H9 (cell line): ENCODE measurements around the gene ZRANB1. TPM values are rescaled to one million over a fixed set of nuclear protein-coding genes. Genes with fewer than 3 reads are reported as not detected.

Source experiments
- DNase-seq: peaks from one replicate; pipeline ENCODE4 v3.0.0-alpha.2; 2017
- H2AFZ ChIP-seq: one replicate; pipeline ENCODE4 v1.6.1; 2013; ENCODE audit warnings: mild to moderate bottlenecking, low read length, control low read depth, moderate library complexity
- H2AK5ac ChIP-seq: 2 replicates; pipeline ENCODE4 v1.6.1; 2013; ENCODE audit warnings: low read length, control low read depth, mixed read lengths; ENCODE audit not compliant: insufficient read length
- H2BK120ac ChIP-seq: one replicate; pipeline ENCODE4 v1.6.1; 2013; ENCODE audit warnings: low read depth, mild to moderate bottlenecking, low read length, control low read depth, inconsistent platforms; ENCODE audit not compliant: poor library complexity, severe bottlenecking
- H2BK12ac ChIP-seq: 2 replicates; pipeline ENCODE4 v1.6.1; 2013; ENCODE audit warnings: low read length, control low read depth, mixed read lengths, low read depth; ENCODE audit not compliant: insufficient read length
- H2BK15ac ChIP-seq: 2 replicates; pipeline ENCODE4 v1.6.1; 2013; ENCODE audit warnings: low read depth, low read length, control low read depth
- H2BK20ac ChIP-seq: one replicate; pipeline ENCODE4 v1.6.1; 2013; ENCODE audit warnings: low read depth, mild to moderate bottlenecking, low read length, control low read depth, inconsistent platforms; ENCODE audit not compliant: poor library complexity, severe bottlenecking
- H2BK5ac ChIP-seq: 2 replicates; pipeline ENCODE4 v1.6.1; 2013; ENCODE audit warnings: low read length, control low read depth, mixed read lengths; ENCODE audit not compliant: insufficient read length
- H3K14ac ChIP-seq: 2 replicates; pipeline ENCODE4 v1.6.1; 2013; ENCODE audit warnings: low read length, control low read depth; ENCODE audit not compliant: insufficient read depth
- H3K18ac ChIP-seq: 2 replicates; pipeline ENCODE4 v1.6.1; 2013; ENCODE audit warnings: low read depth, mild to moderate bottlenecking, mixed read lengths, low read length, control low read depth; ENCODE audit not compliant: insufficient read length
- H3K23ac ChIP-seq: 2 replicates; pipeline ENCODE4 v1.6.1; 2013; ENCODE audit warnings: low read length, control low read depth, mixed read lengths, low read depth; ENCODE audit not compliant: insufficient read length
- H3K23me2 ChIP-seq: 2 replicates; pipeline ENCODE4 v1.6.1; 2013; ENCODE audit warnings: low read depth, mild to moderate bottlenecking, mixed read lengths, low read length, control low read depth; ENCODE audit not compliant: insufficient read length, poor library complexity, severe bottlenecking
- H3K27ac ChIP-seq: 2 replicates; pipeline ENCODE4 v1.5.1; 2013; ENCODE audit warnings: low read length, control low read depth, mixed read lengths, low read depth; ENCODE audit not compliant: insufficient read length
- H3K27me3 ChIP-seq: 2 replicates; pipeline ENCODE4 v1.6.1; 2013; ENCODE audit warnings: low read length, control low read depth, inconsistent platforms; ENCODE audit not compliant: insufficient read depth
- H3K4ac ChIP-seq: 2 replicates; pipeline ENCODE4 v1.6.1; 2013; ENCODE audit warnings: low read depth, mild to moderate bottlenecking, control low read depth, inconsistent platforms, low read length, moderate library complexity
- H3K4me1 ChIP-seq: 2 replicates; pipeline ENCODE4 v1.6.1; 2013; ENCODE audit warnings: low read length, control low read depth, inconsistent platforms; ENCODE audit not compliant: insufficient read depth
- H3K4me2 ChIP-seq: 2 replicates; pipeline ENCODE4 v1.6.1; 2013; ENCODE audit warnings: low read length, control low read depth, mixed read lengths; ENCODE audit not compliant: insufficient read length, insufficient read depth
- H3K56ac ChIP-seq: 2 replicates; pipeline ENCODE4 v1.6.1; 2013; ENCODE audit warnings: low read depth, mild to moderate bottlenecking, mixed read lengths, low read length, control low read depth; ENCODE audit not compliant: insufficient read length
- H3K79me1 ChIP-seq: 2 replicates; pipeline ENCODE4 v1.6.1; 2013; ENCODE audit warnings: low read depth, mild to moderate bottlenecking, moderate library complexity, low read length, control low read depth, inconsistent platforms; ENCODE audit not compliant: insufficient read depth, poor library complexity, severe bottlenecking
- H3K79me2 ChIP-seq: 2 replicates; pipeline ENCODE4 v1.6.1; 2013; ENCODE audit warnings: low read length, control low read depth, inconsistent platforms; ENCODE audit not compliant: insufficient read depth
- H3K9ac ChIP-seq: 2 replicates; pipeline ENCODE4 v1.6.1; 2013; ENCODE audit warnings: low read length, control low read depth, mixed read lengths; ENCODE audit not compliant: insufficient read length; ENCODE audit errors: extremely low read depth
- H3K9me3 ChIP-seq: one replicate; pipeline ENCODE4 v1.6.1; 2013; ENCODE audit warnings: low read depth, low read length, inconsistent platforms; ENCODE audit not compliant: control insufficient read depth
- H3T11ph ChIP-seq: one replicate; pipeline ENCODE4 v1.6.1; 2013; ENCODE audit warnings: mild to moderate bottlenecking, low read length, control low read depth, inconsistent platforms
- H4K20me1 ChIP-seq: one replicate; pipeline ENCODE4 v1.6.1; 2013; ENCODE audit not compliant: control insufficient read depth, insufficient read length, insufficient read depth
- H4K5ac ChIP-seq: 2 replicates; pipeline ENCODE4 v1.6.1; 2013; ENCODE audit warnings: low read depth, mild to moderate bottlenecking, mixed read lengths, low read length, control low read depth; ENCODE audit not compliant: insufficient read length
- H4K8ac ChIP-seq: replicated peaks from 2 replicates; pipeline ENCODE4 v1.6.1; 2013; ENCODE audit warnings: low read length, control low read depth, mixed read lengths, low read depth; ENCODE audit not compliant: insufficient read length
- H4K91ac ChIP-seq: 2 replicates; pipeline ENCODE4 v1.6.1; 2013; ENCODE audit warnings: low read depth, mild to moderate bottlenecking, moderate library complexity, mixed read lengths, low read length, control low read depth; ENCODE audit not compliant: insufficient read length
- H3K27ac Mint-ChIP-seq, 3 experiments: 2 replicates in 2 of 3; 3 replicates in 1 of 3; pipeline ENCODE4 v1.8.0; 2020 to 2021; ENCODE audit warnings: mixed read lengths in 3 of 3, mild to moderate bottlenecking in 1 of 3, moderate library complexity in 1 of 3
- H3K27me3 Mint-ChIP-seq: 2 replicates; pipeline ENCODE4 v1.8.0; 2021; ENCODE audit warnings: low read depth, mild to moderate bottlenecking, moderate library complexity, mixed read lengths
- H3K36me3 Mint-ChIP-seq, 3 experiments: 2 replicates in 2 of 3; 3 replicates in 1 of 3; pipeline ENCODE4 v1.8.0; 2020 to 2021; ENCODE audit warnings: low read depth in 3 of 3, mixed read lengths in 3 of 3; ENCODE audit not compliant: insufficient read depth in 1 of 3
- H3K4me1 Mint-ChIP-seq, 2 experiments: 2 replicates each; pipeline ENCODE4 v1.8.0; 2020; ENCODE audit warnings: mixed read lengths in 2 of 2
- H3K4me3 Mint-ChIP-seq, 2 experiments: 2 replicates in 1 of 2; 3 replicates in 1 of 2; pipeline ENCODE4 v1.8.0; 2020 to 2021; ENCODE audit warnings: mild to moderate bottlenecking in 2 of 2, mixed read lengths in 2 of 2, moderate library complexity in 1 of 2
- H3K9me3 Mint-ChIP-seq, 2 experiments: 2 replicates in 1 of 2; 3 replicates in 1 of 2; pipeline ENCODE4 v1.8.0; 2020; ENCODE audit warnings: mild to moderate bottlenecking in 2 of 2, mixed read lengths in 2 of 2, moderate library complexity in 1 of 2
- WGBS: extraction: QIAGEN DNeasy Blood & Tissue Kit; methylation state at CpG from one replicate; pipeline ENCODE4 v1.1.7; 2013; ENCODE audit warnings: missing lambda C conversion rate, low lambda C conversion rate, mixed read lengths; ENCODE audit not compliant: insufficient read length; ENCODE audit errors: extremely low coverage; 5-methylcytosine and 5-hydroxymethylcytosine counted together
- total RNA-seq: library from RNA; stranded (reverse); gene quantifications from 2 replicates; pipeline ENCODE4 v1.2.1, GENCODE V29; 2021
- TF ChIP-seq, protein P1 (sequence below): fragments of 200-600 bp; sonication (generic); conservative IDR thresholded peaks from 3 replicates; pipeline ENCODE4 v1.8.0; 2021; ENCODE audit warnings: antibody characterized with exemption, mild to moderate bottlenecking

ZRANB1 gene
- total RNA-seq, 1 experiment from 2014 or later, result 17.4 TPM

DNA sequence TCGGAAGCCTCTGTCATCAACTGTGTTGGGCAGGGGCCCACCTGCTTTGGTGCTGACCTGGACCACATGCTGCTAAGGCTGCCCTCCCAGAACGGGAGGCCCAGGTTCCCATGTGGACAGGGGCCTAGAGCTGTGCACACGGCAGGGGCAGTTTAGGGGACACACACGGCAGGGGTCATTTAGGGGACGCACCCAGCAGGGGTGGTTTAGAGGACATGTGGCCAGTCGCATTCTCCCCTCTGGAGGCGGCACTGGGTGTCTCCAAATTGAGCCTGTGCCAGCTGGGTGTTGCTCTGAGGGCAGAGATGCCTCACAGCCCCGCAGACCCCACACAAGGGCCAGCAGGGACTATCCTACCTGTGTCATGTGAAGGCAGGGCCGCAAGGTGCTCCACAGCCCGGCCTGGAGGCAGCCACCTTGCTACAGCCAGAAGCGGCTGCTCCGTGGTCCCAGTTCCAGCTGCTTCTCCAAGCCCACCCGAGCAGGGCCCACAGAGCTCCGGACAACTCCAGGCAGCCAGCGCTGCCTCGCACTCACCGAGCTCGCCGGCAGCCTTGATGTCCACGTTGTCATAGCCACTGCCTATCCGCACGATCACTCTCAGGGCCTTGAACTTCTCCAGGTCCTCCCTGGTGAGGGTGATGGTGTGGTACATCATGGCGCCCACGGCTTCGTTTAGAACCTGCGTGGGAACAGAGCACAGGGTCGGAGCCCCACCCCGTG is 60.7 kb downstream of the ZRANB1 start:
- Histone ChIP-seq H3K4ac (no peak overlapping the region), H2BK20ac (no peak overlapping the region), H3T11ph (no peak overlapping the region), H2AK5ac (no peak overlapping the region), H2BK120ac (no peak overlapping the region), H2BK15ac (no peak overlapping the region), H3K27ac (no peak overlapping the region), H3K4me1 (no peaks in the 10 kb centered on the region), H3K9me3 (no peaks in the 10 kb centered on the region), H3K18ac (no peak overlapping the region), H2BK12ac (no peak overlapping the region), H3K14ac (no peak overlapping the region; the same call in 1 of the 2 replicates), H3K9ac (no peak overlapping the region), H4K5ac (no peak overlapping the region), H3K79me2 (peaks cover 12% of the 10 kb centered on the region; the same call in 1 of the 2 replicates), H2AFZ (no peak overlapping the region), H4K8ac (no peak overlapping the region), H3K27me3 (no peaks in the 10 kb centered on the region), H3K23me2 (no peaks in the 10 kb centered on the region), H2BK5ac (no peak overlapping the region), H3K56ac (no peak overlapping the region), H3K79me1 (peaks cover 5% of the 10 kb centered on the region), H3K23ac (no peak overlapping the region), H4K20me1 (no peaks in the 10 kb centered on the region), H3K4me2 (no peak overlapping the region), H4K91ac (no peak overlapping the region)
- Mint-ChIP-seq H3K4me1 (peaks cover 4 to 11% of the 10 kb centered on the region in 2 experiments; a peak in 2 of 4 replicates), H3K9me3 (no peaks in the 10 kb centered on the region), H3K27ac (peak overlapping the region; percentile 68 to 81 (median 80); a peak in 2 of 7 replicates), H3K36me3 (peaks cover 49 to 86% (median 70%) of the 10 kb centered on the region in 3 experiments), H3K4me3 (no peak overlapping the region), H3K27me3 (no peaks in the 10 kb centered on the region; the same call in 1 of the 2 replicates)
- DNase-seq, result no peak
- TF ChIP-seq, protein P1, sequence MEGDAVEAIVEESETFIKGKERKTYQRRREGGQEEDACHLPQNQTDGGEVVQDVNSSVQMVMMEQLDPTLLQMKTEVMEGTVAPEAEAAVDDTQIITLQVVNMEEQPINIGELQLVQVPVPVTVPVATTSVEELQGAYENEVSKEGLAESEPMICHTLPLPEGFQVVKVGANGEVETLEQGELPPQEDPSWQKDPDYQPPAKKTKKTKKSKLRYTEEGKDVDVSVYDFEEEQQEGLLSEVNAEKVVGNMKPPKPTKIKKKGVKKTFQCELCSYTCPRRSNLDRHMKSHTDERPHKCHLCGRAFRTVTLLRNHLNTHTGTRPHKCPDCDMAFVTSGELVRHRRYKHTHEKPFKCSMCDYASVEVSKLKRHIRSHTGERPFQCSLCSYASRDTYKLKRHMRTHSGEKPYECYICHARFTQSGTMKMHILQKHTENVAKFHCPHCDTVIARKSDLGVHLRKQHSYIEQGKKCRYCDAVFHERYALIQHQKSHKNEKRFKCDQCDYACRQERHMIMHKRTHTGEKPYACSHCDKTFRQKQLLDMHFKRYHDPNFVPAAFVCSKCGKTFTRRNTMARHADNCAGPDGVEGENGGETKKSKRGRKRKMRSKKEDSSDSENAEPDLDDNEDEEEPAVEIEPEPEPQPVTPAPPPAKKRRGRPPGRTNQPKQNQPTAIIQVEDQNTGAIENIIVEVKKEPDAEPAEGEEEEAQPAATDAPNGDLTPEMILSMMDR, result no peak
- no CpG with 5 or more reads among the region's 28 CpGs for WGBS
